Hematopoietic multipotent progenitor cell treated with erythropoietin and hydrocortisone succinate and interleukin-3 and kit ligand, for 4 days (in vitro differentiated cells): ENCODE measurements around the gene EXOC4.

Experiments
- DNase-seq: peaks from one replicate; pipeline ENCODE4 v3.0.0-alpha.2; 2015

EXOC4 gene

DNA sequence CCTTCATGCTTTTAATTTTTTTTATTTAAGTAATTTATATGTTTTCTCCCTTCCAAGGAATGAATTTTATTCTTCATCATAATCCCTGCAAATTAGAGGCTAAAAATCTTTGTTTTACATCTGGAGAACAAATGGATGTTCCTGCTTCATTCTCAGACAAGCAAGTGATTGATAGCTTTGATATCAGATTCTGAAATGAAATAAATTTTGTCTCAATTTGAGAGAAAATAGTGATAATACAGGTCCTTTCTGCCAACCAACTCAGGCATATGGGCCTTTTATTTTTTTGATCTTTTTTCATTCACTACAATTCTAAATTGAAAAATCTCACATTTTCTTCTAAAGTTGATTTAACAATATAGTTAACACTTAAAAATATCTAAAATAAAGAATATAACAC is 427.1 kb downstream of the EXOC4 start:
- DNase-seq: no peak

DNA sequence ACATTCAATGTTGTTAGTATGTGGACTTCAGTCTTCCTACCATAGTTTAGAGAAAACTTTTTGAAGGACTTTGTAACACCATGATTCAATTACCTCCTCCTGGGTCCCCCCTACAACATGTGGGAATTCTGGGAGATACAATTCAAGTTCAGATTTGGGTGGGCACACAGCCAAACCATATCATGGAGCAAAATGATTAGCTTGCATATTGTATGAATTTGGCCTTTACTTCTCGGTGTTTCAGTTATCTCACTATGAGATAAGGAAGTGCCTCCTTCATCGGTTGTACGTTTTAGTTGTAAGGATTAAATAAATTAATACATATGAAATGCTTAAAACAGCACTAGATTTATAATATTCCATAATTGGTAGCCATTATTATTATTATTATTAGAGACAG is 428.7 kb downstream of the EXOC4 start:
- no peak for DNase-seq

DNA sequence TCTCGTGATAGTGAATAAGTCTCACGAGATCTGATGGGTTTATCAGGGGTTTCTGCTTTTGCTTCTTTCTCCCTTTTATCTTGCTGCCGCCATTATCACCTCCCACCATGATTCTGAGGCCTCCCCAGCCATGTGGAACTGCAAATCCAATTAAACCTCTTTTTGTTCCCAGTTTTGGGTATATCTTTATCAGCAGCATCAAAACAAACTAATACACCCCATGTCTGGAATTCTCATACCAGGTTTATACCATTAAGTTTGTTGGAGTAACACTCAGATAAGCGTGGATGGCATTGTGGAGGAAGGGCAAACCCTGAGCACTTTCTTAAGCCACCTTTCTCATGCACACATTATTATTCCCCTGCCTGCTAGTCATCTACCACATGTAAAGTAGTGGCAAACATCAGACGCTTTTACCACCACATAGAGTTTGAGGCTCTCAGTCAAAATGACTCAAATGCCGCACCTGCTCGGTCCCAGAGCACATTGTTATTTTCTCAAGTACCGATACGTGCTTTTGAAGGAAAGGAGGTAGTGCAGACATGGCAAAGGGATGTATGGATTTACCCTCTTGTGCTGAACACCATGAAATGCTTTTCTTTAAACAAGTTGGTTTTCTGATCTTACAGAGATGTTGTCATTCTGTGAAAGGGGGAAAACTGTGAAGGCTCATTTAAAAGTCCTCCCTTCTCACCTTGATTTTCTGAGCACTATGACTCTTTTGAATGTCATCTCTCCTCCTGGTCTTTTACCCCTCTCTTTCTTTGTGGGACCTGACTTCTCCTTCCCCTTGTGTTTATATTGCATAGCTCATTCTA is 429.7 kb downstream of the EXOC4 start:
- DNase-seq: no peak

DNA sequence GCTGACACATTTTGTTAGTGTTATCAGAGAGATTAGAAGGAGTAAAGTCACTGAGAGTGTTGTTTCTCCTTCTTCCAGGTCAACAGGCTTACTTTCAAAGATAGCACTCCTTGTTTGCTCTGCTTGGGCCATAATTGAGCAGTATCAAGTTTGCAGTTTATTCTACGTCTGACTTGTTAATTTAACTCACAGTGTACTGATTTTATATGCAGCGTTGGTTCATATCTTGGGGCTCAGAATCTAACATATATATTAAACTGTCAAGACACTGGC is 430.2 kb downstream of the EXOC4 start:
- no peak for DNase-seq

DNA sequence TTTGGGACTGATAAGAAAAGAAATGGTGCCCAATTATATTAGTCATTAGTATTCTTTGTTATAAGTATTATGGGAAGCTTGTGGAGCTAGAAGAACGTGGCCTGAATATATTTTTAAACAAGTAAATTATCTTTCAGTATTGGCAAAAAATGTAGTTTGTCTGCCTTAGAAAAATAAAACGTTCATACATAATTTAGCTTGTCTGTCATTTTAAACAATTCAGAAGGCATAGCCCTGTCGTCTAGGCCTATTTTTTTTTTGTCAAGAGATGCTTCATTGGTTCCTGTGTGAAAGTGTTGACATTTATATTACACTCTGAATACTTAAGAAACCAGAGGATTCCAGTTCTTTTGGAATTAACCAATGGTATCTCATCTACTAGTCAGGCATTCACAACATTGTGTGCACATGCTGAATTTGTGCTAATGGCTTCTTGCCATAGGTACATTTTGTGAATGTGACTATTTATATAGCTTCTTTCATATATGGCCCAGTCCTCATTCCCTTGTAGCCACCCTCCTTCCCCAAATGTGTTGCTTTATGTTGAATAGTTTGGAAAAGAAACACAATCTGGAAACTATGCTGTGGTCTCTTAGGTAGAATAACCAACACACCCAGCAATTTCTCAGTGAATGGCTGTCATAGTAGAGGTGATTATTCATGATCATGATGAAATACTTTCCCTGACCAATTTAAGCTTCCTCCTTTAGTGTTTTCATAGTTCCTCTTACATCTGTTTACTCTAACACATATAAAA is 435.8 kb downstream of the EXOC4 start:
- peak; percentile 61 for DNase-seq

DNA sequence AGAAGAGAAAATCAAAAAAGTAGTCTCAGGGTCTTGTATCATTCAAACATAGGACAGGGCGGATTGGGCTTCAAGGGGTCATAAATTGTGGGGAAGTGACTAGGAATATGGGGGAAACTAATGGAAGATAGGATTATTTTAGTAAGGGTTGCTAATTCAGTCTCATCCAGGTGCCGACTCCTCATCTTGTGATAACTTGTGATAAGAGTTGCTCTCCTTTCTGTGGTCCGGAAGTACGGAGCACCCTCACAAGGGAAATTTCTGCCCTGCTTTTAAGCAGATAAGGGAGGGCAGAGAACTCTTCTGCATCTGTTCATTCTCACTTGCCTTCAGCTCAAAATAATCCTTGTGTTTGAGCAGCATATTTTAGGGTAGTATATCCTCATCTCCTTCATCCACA is 437.9 kb downstream of the EXOC4 start:
- DNase-seq: no peak

DNA sequence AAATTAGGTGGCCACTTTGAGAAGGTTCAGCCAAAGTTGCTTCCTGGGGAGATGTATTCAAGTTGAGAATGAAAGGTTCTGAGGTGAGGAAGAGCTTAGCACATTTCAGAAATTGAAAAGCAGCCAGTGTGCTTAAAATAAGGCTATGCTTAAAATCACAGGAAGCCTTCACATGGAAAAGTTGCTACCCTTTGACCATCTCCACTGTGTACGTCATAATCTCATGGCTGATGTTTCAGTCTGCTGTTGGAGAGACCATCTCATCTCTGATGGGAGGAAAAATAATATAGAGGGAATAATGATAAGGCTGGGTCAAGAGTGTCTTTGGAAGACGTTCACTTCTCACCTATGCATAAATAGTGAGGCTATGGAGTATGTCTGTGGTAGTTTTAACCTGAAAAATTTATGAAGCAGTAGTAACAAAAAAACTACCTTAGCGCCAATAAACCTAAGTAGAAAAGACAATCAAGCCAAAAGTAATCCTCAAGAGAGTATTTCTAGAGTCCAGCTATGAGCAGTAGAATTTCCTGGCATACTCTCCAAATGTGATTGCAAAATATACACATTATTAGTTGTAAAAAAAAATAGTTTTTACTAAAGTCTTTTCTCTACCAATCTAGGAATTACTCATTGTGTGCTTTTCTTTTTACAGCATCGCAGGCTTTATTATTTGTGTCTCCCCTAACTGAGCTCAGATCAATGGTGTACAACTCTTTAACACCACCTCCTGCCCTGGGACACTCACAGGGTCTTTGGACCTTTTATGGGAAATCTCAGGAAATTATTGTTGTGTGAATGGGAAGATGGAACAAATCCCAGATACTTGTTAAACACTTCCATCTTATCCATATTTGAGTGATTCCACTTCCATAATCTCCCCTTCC is 439.1 kb downstream of the EXOC4 start:
- DNase-seq: no peak

DNA sequence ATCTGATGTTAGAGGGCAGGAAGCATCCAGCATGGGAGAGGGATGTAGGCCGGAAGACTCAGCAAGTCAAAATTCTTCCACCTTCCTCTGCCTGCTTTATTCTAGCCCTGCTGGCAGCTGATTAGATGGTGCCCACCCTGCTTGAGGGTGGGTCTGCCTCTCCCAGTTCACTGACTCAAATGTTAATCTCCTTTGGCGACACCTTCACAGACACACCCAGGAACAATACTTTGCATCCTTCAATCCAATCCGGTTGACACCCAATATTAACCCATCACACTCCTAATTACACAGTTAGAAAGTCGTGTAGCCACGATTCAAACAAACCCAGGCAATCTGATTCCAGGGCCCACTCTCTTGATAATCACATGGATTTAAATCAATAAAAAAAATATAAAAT is 440.4 kb downstream of the EXOC4 start:
- no peak for DNase-seq

DNA sequence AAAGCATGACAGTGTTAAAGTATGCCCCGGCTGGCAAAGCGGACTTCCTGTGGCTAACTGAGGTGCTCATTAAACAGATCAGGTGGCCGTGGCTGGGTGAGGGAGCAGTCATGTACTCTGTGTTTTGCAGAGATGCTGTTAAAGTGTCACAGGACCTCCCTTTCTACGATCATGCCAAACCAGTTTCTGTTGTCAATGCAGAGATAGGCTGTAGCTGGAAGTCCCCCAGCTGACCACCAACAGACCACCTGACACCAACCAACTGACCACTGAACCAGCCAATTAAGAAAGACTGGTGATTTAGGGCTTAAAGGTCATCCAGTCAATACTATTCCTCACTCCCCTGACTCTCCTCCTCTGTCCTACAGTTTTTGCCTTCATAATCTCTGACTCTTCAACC is 443.2 kb downstream of the EXOC4 start:
- no peak for DNase-seq

DNA sequence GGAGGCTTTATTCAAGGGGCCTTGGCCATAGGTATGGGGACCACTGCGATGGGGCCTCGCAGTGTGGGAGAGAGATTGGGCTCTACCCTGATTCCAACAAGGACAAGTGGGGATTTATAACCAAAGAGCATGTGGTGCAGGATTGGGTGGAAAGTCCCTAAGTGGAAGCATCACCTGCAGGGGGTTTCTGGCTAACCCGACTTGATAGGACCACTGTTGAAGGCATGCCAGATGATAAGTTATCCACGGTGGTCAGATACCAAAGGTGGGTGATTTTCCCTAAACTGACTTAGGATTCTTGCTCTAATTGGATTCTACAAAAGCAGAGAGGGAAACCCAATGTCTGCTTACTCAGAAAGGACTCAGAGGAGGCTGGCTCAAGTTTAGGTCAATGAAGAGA is 444.7 kb downstream of the EXOC4 start:
- no peak for DNase-seq

DNA sequence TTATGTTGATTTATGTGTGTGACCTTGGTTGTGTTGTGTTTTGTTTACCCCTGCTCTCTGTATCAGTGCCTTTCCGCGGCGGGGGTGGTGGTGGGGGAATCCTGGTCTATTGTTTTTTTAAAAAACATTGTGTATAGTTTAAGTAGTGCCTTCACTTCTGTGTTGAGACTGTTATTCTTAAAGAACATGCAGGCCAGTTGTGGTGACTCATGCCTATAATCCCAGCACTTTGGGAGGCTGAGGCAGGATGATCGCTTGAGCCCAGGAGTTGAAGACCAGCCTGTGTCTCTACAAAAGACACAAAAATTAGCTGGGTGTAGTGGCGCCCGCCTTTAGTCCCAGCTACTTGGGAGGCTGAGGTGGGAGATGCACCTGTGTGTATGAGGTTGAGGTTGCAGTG is 445.2 kb downstream of the EXOC4 start:
- DNase-seq: no peak

DNA sequence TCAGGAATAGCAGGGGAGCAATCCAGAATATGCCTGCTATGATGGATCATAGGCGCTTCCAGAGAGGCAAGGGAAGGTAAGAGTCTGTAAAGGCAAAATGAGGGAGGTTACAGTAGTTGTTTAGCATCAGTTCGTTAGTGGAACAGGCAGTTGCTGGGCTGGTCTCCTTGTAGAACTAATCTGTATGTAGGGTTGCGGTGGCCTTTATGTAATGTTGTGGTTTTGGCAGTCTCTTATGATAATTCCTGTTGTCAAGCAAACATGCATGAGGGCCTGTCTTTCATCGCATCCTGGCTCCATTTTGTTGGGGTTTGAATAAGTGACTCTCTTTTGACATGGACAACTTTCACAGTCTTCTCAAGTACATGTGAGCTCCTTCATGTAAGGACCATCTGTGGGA is 446.5 kb downstream of the EXOC4 start:
- DNase-seq: peak; percentile 70

DNA sequence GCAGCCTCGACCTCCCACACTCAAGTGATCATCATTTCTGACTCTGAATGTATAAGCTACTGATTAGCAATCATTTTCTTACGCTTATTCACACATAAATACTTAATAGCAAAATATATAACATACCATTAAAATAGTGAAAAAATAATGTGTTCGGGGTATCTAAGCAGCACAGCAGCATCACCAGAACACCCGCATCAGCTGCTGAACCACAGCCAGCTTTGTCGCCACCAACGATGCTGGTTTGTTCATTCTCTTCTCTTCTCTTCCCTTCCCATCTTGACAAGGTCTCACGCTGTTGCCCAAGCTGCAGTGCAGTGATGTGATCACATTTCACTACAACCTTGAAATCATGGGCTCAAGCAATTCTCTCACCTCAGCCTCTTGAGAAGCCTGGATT is 449.2 kb downstream of the EXOC4 start:
- no peak for DNase-seq

DNA sequence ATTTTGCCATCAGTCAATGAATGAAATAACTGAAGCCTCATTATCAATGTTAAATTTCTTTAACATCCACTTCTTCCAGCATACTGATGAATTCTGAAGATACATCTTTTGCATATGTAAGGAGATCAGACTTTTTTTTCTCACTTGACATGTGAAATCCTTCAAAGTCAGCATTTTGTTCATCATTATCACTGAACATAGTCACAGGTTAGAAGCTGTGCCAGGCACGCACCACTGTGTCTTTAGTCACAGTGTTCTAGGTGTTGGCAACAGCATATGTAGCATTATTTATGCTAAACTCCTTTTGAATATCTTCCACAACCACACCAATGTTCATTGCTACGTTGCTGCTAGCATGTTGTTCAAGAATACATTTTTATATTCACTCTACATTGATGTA is 450.1 kb downstream of the EXOC4 start:
- DNase-seq: no peak

DNA sequence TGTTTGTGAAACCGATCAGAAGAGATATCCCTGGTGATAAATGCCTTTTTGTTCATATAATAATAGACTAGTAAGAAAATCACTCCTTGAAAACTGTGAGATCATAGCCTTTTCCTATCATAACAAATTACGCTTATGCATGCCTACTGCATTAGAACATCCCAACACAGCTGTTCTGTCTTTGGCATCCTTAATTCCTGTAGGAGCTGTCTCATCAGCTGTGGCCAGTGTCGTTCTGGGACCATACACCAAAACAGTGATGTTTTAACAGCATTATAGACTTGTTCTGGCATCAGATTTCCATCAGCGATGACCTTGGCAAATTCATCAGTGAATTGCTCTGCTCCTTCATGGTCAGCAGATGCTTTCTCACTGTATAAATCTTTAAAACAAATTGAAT is 450.7 kb downstream of the EXOC4 start:
- DNase-seq: no peak

DNA sequence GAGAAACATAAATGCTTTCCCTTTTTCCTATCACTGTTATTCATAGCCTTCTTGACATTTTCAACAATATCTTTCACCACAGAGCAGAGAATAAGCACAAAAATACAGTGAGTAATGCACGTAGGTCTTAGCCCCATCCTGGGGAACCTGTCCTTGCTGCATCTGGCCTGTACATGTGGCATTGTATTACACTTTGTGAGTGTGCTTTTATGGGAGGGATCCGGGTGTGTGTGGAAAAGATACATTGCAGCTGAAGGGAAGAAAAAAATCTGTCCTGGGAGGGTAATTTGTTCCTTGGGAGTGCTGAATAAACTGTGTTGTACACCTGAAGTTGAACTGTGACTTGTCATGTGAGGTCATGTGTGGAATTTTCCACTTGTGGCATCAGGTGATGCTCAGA is 451.6 kb downstream of the EXOC4 start:
- no peak for DNase-seq

DNA sequence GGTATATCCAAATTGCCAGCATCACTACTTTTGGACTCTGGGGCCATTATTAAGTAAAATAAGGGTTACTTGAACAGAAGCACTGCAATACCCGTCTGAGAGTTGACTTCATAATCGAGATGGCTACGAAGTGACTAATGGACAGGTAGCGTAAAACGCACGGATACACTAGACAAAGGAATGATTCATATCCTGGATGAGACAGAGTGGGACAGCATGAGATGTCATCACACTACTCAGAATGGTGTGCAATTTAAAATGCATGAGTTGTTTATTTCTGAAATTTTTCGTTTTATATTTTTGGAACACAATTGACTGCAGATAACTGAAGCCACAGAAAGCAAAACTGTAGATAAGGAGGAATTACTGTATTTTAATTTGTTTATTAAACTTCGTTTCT is 452.7 kb downstream of the EXOC4 start:
- DNase-seq: no peak

DNA sequence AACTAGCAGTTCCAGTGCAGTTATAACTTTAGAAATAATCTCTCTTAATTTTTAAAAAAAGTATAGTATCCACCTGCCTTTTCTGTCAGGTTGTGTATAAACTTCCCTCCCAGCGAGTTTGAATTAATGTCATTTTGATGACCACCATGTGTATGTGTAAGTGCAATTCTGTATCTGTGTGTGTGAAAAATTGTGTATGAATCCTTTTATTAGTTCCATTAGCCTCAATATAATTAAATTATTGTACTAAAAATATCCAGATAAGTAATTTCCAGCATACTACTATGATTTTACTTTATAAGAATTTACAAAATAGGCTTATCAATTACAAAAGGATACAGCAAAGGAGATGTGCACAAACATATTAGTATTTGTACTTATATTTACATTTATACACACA is 453.1 kb downstream of the EXOC4 start:
- no peak for DNase-seq

DNA sequence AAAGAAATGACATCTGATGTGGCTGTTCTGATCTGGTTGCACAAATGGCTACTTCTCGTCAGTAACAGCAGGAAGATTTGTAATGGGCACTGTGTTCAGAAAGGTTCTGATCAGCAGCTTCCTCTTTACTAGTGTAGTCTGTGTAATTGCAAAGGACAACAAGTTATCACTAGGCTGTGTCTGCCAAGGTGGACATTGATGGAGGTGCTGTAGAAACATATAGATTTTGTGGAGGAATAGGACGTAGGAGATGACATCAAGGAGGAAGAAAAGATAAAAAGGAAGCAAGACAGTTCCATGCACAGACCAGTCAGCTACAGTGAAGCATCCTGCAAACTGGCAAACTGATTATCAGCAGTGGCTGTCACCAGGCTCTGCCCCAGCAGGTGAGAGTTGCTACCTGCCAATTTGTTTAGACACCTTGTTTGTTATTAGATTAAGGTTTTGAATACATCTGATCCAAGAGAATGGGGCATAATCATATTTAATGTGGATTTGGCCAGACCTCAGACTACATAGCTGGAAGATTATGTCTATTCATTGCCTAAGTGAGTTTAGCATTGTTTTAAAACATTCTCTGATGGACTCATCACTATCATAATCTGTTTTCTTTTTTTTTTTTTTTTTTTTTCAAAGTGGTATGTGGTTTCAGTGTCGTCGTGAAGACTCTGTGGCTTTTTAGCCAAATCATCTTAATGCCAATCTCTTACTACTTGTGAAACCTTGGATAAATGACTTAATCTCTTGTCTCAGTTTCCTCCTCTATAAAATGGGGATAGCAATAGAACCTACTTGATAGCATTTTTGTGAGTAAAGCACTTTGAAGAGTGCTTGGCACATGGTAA is 456.4 kb downstream of the EXOC4 start:
- DNase-seq: peak; percentile 31

DNA sequence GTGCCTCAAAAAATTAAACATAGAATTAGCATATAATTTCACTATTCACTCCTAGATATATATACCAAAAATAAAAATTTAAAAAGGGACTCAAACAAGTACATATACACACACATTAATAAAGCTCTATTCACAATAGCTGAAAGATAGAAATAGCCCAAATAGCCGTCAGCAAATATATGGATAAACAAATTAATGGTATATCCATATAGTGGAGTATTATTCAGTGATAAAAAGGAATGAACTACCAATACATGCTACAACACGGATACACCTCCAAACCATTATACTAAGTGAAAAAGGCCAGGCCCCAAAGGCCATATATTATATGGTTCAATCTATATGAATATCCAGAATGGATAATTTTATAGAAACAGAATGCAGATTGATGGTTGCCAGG is 459.7 kb downstream of the EXOC4 start:
- no peak for DNase-seq

DNA sequence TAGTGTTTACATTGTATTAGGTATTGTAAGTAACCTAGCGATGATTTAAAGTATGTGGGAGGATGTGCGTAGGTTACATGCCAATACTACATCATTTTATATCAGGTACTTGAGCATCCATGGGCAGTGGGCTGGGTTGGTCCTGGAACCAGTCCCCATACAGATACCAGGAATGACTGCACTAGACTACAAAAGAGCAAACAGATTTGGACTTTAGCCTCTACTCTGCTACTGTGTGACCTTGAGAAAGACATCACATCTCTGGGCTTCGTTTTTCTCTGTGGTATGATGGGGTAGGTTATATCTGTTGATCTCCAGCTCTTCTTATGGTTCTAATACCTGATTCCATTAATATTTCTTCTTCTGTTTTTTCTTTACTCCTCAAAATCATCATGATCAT is 461.8 kb downstream of the EXOC4 start:
- DNase-seq: no peak

DNA sequence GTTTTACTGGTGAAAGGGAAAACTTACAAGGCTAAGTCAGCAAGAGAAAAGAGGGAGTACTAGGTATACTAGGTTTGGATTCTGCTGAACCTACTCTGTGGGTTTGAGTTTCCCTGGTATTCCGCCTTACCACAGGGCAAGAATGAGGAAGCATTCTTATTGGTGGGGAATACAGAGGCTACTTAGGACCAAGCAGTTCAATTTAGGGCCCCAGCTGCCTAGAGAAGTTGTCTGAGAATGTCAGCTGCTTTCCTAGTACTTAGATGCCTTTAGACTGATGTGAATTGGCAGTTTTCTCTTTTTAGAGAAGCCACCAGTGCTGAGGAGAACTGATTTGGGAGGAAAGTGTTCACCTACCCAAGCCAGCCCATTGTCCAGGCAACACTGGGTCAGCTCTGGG is 465.3 kb downstream of the EXOC4 start:
- DNase-seq: no peak

DNA sequence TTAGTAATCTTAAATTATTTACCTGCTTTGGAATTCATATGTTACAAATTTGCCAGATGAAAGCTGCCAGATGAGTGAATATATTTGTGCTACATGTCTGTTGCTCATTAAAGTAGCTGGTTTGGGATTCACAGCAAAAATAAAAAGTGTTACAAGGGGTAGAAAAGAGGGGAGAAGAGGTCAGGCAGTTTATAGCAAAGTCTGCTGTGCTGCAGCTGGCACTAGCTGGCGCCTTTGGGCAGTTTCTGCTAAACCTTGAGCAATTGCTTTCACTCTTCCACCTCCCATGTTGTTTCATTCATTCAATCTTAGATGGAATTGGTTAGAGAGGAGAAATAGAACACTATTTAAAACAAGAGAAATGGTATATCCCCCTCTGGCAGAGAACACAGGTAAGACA is 470.2 kb downstream of the EXOC4 start:
- no peak for DNase-seq
